HG02852 (cell line): ENCODE measurements around the gene LRATD1.
"Not testable (repeated sequence)": the region's sequence is repeated elsewhere in the genome, so short reads cannot be mapped to it uniquely, and the experiment has no call there.

ENCODE experiments used
- ATAC-seq: cut with Tn5 transposase; IDR thresholded peaks from one replicate; pipeline ENCODE4 v1.9.1; 2021; ENCODE audit warnings: mild to moderate bottlenecking, moderate library complexity; ENCODE audit not compliant: unreplicated experiment

LRATD1 gene, protein sequence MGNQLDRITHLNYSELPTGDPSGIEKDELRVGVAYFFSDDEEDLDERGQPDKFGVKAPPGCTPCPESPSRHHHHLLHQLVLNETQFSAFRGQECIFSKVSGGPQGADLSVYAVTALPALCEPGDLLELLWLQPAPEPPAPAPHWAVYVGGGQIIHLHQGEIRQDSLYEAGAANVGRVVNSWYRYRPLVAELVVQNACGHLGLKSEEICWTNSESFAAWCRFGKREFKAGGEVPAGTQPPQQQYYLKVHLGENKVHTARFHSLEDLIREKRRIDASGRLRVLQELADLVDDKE

GRCh38 chr2:14632133-14632936 lies at the start of gene LRATD1:
Gene LRATD1, plus strand, starts transcription at chr2:14632717. Its CDS starts 1,263 bp downstream, at chr2:14633980.
- ATAC-seq = no peak

DNA sequence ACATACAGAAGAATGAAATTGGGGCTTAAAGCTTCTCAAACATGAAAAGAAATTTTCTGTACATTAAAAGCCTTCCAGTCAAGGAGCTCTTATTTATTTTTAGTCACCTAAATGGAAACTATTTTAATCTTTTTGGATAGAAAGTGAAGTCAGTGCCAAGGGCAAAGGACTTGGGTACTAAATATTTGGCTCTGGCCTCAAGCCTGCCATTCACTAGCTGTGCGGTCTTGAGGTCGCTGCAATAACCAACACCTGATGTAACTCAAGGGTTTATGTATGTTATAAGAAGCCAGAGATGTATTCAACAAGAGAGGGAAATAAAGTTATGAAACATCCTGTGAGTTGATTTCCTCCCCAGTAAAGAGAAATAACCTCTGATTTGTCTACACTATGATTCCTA lies 49.5 kb upstream of the LRATD1 start:
- ATAC-seq = no peak

DNA sequence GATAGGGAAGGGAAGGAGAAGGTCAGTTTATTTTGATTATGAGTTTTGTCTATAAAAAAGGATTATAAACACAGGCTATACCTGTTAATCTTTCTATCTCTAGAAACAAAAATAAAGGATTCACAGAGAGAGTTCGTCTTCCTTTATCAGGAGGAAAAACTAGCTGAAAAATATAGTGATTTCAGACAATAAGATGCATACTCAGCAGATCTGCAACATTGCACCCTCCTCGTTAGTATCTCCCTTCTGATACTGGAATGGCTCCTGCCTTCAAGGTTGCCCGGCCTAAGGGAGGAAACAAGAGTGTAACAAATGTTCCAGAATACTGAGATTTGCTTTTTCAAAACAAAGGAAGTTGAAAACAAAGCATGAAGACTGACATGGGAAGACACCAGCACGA lies 48.7 kb upstream of the LRATD1 start:
- no peak for ATAC-seq

DNA sequence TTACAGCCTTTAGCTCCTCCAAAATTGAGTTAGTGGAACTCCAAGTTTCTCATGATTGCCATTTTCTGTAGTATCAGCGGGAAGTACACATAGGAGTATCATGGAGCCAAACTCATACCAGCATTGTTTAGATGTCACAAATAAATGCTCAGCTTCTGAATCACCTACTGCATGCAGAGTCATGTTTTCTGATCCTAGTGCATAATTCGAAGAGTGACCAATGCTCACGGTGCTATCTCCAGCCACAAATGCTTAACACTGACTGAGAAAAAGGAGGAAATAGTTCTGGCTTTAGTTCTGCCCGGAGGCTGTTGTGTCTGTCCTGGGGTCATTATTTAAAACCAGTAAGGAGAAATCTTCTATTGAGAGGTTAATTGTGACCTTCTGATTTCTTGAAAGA lies 45.4 kb upstream of the LRATD1 start:
- no peak for ATAC-seq

GRCh38 chr2:14601156-14601770 lies 31.3 kb upstream of the LRATD1 start:
- ATAC-seq = no peak

GRCh38 chr2:14602309-14602708 lies 30.2 kb upstream of the LRATD1 start:
- no peak for ATAC-seq

- no peak for ATAC-seq
These were observed 28.8 kb upstream of the LRATD1 start for GRCh38 chr2:14603676-14604075.

GRCh38 chr2:14608245-14608644 lies 24.3 kb upstream of the LRATD1 start:
- ATAC-seq = no peak

GRCh38 chr2:14614017-14614416 lies 18.5 kb upstream of the LRATD1 start:
- ATAC-seq = no peak

DNA sequence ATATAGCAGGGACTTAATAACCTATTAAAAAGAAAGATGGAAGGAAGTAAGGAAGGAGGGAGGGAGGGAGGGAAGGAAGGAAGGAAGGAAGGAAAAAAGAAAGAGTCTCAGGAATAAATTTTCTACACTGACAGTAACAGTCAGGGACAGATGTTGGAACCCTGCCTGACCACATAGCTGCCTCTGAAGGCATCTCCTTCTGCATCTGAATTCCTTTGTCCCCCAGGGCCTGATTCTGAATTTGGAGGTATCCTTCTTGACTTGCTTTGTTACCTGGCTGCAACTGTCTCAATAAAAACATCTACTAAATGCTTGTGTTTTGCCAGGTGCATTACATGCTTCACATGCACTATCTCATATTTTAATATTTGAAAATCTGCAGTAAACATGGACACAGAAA lies 17.4 kb upstream of the LRATD1 start:
- ATAC-seq = no peak

DNA sequence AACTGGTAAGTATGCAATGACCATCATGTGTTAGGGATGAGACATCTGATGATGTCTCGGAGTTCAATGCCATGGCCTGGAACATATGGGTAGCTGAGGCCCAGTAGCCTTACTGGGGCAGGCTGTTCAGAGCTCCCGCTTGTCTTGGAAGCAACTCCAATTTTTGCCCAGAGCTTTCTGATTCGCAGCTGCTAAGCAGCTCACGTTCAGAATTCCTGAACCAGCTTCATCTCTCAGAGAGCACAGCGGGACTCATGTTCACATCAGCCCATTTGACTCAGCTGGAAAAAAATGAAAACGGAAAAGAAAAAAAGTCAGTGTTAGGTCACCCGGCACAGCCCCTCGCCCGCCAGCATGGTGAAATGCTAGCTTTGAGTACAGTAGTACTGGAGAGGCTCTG lies 16.8 kb upstream of the LRATD1 start:
- no peak for ATAC-seq

- ATAC-seq = no peak
These were observed 16.2 kb upstream of the LRATD1 start for GRCh38 chr2:14616342-14616741.

GRCh38 chr2:14616950-14617349 lies 15.6 kb upstream of the LRATD1 start:
- ATAC-seq = no peak

DNA sequence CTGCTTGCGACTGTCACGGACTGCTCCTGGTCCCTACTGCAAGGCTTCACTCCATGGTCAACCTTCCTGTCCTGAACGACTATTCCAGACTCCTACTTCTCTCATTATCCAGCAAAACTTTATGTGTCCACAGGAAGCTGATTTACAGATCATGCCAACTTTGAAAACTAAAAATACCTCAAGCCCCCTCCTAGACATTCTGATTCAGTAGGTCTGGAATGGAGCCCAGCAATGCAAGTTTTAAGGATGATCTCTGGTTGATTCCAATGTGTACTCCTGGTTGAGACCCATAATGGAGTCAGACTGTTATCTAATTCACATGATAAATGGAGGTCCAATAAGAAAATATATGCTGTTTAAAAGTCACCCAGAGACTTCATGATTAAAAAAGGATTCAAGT lies 13.1 kb upstream of the LRATD1 start:
- no peak for ATAC-seq

DNA sequence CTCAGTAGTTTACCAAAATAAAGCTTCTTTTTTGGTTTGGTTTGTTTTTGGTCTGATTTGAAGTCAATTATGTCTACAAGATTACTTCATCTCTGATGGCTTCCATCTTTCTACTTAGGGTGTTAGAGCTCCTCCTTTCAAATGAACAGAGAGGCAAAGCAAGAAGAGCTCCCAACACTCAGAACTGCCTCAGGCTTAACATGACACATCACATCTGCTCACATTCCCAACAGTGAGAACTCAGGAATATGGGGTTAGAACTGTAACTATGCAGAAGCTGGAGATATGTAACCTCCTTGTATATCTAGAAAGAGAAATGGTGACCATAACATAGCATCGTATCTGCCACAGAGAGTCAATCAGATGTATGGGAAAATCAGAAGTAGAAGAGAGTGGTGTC lies 11.4 kb upstream of the LRATD1 start:
- ATAC-seq = no peak

DNA sequence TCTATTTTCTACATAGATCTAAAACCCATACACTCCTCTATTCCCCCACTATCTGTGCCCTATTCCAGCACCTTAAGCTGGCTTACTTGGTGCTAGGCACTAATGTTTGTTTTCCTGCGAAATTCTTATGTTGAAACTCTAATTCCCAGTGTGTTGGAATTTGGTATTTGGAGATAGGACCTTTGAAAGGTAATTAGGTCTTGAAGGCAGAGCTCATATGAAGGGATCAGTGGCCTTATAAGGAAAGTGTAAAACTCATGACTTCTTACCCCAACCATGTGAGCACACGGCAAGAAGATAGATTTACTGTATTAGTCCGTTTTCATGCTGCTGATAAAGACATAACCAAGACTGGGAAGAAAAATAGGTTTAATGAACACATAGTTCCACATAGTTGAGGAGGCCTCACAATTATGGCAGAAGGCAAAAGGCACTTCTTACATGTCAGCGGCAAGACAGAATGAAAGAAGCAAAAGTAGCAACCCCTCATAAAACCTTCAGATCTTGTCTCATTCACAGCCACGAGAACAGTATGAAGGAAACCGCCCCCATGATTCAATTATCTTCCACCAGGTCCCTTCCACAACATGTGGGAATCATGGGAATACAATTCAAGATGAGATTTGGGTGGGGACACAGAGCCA lies 10.5 kb upstream of the LRATD1 start:
- ATAC-seq = no peak

GRCh38 chr2:14622550-14622939 lies 10.0 kb upstream of the LRATD1 start:
- ATAC-seq = not testable (repeated sequence)

GRCh38 chr2:14623237-14623636 lies 9.3 kb upstream of the LRATD1 start:
- no peak for ATAC-seq

- no peak for ATAC-seq
These were observed 5.6 kb upstream of the LRATD1 start for GRCh38 chr2:14626873-14627272.

GRCh38 chr2:14628901-14629300 lies 3.6 kb upstream of the LRATD1 start:
- ATAC-seq = no peak

DNA sequence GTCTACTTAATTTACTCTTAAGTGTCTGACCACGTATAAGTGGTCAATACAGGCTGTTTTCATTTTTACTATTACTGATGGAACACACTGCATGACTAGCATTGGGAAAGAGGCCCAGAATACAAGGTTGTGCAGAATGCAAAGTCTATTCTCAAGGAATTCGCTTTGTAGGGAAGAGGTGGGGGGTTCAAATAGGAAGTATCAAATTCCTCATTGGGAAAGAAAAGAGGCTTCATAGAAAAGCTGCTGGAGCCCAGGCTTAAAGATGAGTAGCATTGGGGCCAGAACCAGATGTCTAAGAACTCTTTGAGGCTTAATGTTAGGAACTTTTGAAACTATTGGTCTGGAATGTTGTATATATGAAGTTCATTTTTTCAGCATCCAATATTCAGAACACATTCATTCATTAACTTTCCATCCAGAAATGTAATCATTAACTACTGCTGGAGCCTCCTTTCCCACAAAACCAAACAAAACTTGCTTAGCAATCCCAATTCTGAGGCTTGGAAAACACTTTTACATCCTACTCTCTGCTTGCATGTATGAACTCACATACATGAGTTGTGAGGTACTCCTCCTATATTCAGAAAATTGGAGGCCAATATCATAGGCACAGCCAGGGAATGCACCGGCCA lies 994 bp upstream of the LRATD1 start:
- no peak for ATAC-seq
